B cell (primary cell): ENCODE data around the gene GPATCH8. TPM values are rescaled to one million over a fixed set of nuclear protein-coding genes. Genes with fewer than 3 reads are reported as not detected.
A peak's percentile ranks its signal among the peaks of the same experiment; 100 is the strongest.

Experiments used
- ATAC-seq: fragments of 200-7000 bp; cut with Tn5 transposase; one replicate; pipeline ENCODE4 v1.10.0; 2021; ENCODE audit warnings: low read depth, mild to moderate bottlenecking, moderate number of reproducible peaks, moderate library complexity
- CTCF ChIA-PET: fragments of 350-600 bp; sonication (Branson Sonifier 250); formaldehyde crosslinking; loops from one replicate; lab custom pipeline; 2021; ENCODE audit warnings: antibody characterized with exemption, inconsistent platforms; lab: Charles Lee
- POLR2A ChIA-PET: fragments of 350-600 bp; sonication (Branson Sonifier 250); formaldehyde crosslinking; loops from one replicate; lab custom pipeline; 2021; ENCODE audit warnings: antibody characterized with exemption; lab: Charles Lee
- DNase-seq: peaks from one replicate; pipeline ENCODE4 v3.0.0; 2013
- H2AFZ ChIP-seq: 2 replicates; pipeline ENCODE4 v1.6.1; 2012; ENCODE audit warnings: mild to moderate bottlenecking, low read depth, low read length; ENCODE audit not compliant: insufficient read depth, poor library complexity, severe bottlenecking
- H3K27ac ChIP-seq, 2 donors: 1 replicate in 1 of 2; 2 replicates in 1 of 2; pipeline ENCODE4 v1.5.1; 2012 to 2013; ENCODE audit warnings: low read length in 2 of 2, mild to moderate bottlenecking in 2 of 2, moderate library complexity in 1 of 2
- H3K27me3 ChIP-seq, 4 experiments: fragments of 200-600 bp in 1 of 4; sonication (generic) in 1 of 4; replicated peaks in 1 of 4; 1 replicate in 2 of 4; 2 replicates in 2 of 4; pipeline versions ENCODE4 v1.6.1 to v1.7.0; 2013 to 2016; ENCODE audit warnings: low read length in 3 of 4, mild to moderate bottlenecking in 2 of 4, mixed read lengths in 1 of 4, moderate library complexity in 1 of 4; ENCODE audit not compliant: insufficient read depth in 4 of 4, control insufficient read depth in 3 of 4; ENCODE audit errors: control extremely low read depth in 1 of 4
- H3K36me3 ChIP-seq, 2 experiments: replicated peaks in 1 of 2; 1 replicate in 1 of 2; 2 replicates in 1 of 2; pipeline versions ENCODE4 v1.6.1 to v1.7.1; 2013; ENCODE audit warnings: low read length in 1 of 2; ENCODE audit not compliant: insufficient read depth in 2 of 2, control insufficient read depth in 1 of 2; ENCODE audit errors: control extremely low read depth in 1 of 2, extremely low read depth in 1 of 2
- H3K4me1 ChIP-seq, 2 donors: fragments of 200-600 bp in 1 of 2; sonication (generic) in 1 of 2; 1 replicate in 1 of 2; 2 replicates in 1 of 2; pipeline versions ENCODE4 v1.5.1 to v1.6.1; 2013 to 2017; ENCODE audit warnings: low read length in 2 of 2; ENCODE audit not compliant: control insufficient read depth in 2 of 2, insufficient read depth in 2 of 2
- H3K4me2 ChIP-seq: replicated peaks from 2 replicates; pipeline ENCODE3; 2012; ENCODE audit warnings: mild to moderate bottlenecking, low read depth, low read length; ENCODE audit not compliant: poor library complexity, severe bottlenecking
- H3K4me3 ChIP-seq, 5 experiments: fragments of 200-600 bp in 1 of 5; sonication (generic) in 1 of 5; 1 replicate in 3 of 5; 2 replicates in 2 of 5; pipeline versions ENCODE4 v1.5.1 to v1.7.0; 2011 to 2016; ENCODE audit warnings: low read length in 4 of 5, mild to moderate bottlenecking in 4 of 5, low read depth in 2 of 5, control low read depth in 1 of 5, moderate library complexity in 1 of 5; ENCODE audit not compliant: insufficient read depth in 1 of 5; ENCODE audit errors: control extremely low read depth in 1 of 5, extremely low read depth in 1 of 5
- H3K79me2 ChIP-seq: fragments of 200-600 bp; sonication (generic); one replicate; pipeline ENCODE4 v1.6.0; 2016; ENCODE audit warnings: low read length; ENCODE audit not compliant: control insufficient read depth, insufficient read depth
- H3K9ac ChIP-seq: fragments of 200-600 bp; sonication (generic); 2 replicates; pipeline ENCODE4 v1.6.1; 2017; ENCODE audit warnings: mild to moderate bottlenecking, low read length, moderate library complexity
- H3K9me3 ChIP-seq, 3 donors: one replicate each; pipeline versions ENCODE4 v1.6.1 to v1.7.1; 2013; ENCODE audit warnings: low read length in 2 of 3; ENCODE audit not compliant: control insufficient read depth in 2 of 3, insufficient read depth in 1 of 3; ENCODE audit errors: control extremely low read depth in 1 of 3
- H4K20me1 ChIP-seq: 2 replicates; pipeline ENCODE4 v1.6.0; 2012; ENCODE audit warnings: mild to moderate bottlenecking, low read length; ENCODE audit not compliant: insufficient read depth, control insufficient read depth, poor library complexity, severe bottlenecking
- H3K27ac Mint-ChIP-seq: one replicate; pipeline ENCODE4 v1.8.0; 2021; ENCODE audit warnings: mixed read lengths
- H3K27me3 Mint-ChIP-seq: one replicate; pipeline ENCODE4 v1.8.0; 2021; ENCODE audit warnings: mixed read lengths
- H3K4me1 Mint-ChIP-seq: one replicate; pipeline ENCODE4 v1.8.0; 2021; ENCODE audit warnings: mixed read lengths
- H3K4me3 Mint-ChIP-seq: one replicate; pipeline ENCODE4 v1.8.0; 2021; ENCODE audit warnings: mixed read lengths
- H3K9me3 Mint-ChIP-seq: one replicate; pipeline ENCODE4 v1.8.0; 2022; ENCODE audit warnings: mixed read lengths; ENCODE audit not compliant: insufficient read depth
- EZH2 ChIP-seq: IDR thresholded peaks from 2 replicates; pipeline ENCODE4 v1.6.1; 2012; ENCODE audit warnings: borderline replicate concordance, low read depth, mild to moderate bottlenecking, moderate library complexity, low read length; ENCODE audit not compliant: insufficient read depth, poor library complexity, severe bottlenecking
- WGBS: methylation state at CpG from one replicate; pipeline ENCODE4 v1.1.5; 2013; ENCODE audit warnings: missing lambda C conversion rate; ENCODE audit not compliant: insufficient coverage; 5-methylcytosine and 5-hydroxymethylcytosine counted together
- intact Hi-C: fragments of 100-400 bp; cut with micrococcal nuclease; formaldehyde crosslinking; loops from one replicate; pipeline ENCODE4 v1.10.0; 2022
- polyA plus RNA-seq: library from polyadenylated mRNA; depleted of rRNA; stranded (reverse); fragments of >200 nt; gene quantifications from 2 replicates; pipeline ENCODE4 v1.2.3, GENCODE V29; 2012
- total RNA-seq, 2 donors: library from RNA; stranded (reverse); fragments of 120-200 nt in 1 of 2; gene quantifications; 1 replicate in 1 of 2; 2 replicates in 1 of 2; pipeline versions ENCODE4 v1.2.3 to v1.2.4, GENCODE V29; 2013 to 2022
- TF ChIP-seq, protein P1 (sequence below): fragments of 200-600 bp; IDR thresholded peaks from one replicate; pipeline ENCODE4 v1.8.0; 2022; ENCODE audit warnings: antibody characterized with exemption, mild to moderate bottlenecking

The GPATCH8 gene
- total and polyA plus RNA-seq, 2 donors (not counting 1 experiment from before 2014, with no cell fraction given) = 28.3 to 83.4 TPM

DNA sequence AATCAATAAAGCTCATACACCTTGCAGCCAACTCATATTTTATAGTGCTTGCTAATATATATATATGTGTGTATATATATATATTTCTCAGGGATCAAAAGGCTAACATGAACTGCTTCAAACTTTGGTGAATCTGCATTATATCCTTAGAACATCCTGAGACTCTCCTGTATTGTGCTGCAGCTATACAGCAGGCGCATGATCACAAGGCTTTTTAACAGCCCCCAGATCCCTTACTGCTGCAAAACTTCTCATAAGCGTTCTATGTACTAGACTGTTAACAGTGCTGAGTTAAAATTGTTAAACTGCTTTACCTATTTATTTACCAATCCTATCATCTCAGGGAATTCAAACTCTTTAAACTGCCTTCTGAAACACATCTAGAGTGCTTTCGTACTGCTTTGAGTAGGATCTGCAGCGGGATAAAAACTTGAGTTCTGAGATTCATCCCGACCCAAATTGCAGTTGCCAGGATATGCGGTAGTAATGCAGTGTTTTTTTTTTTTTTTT lies 1.3 kb downstream of the GPATCH8 start:
- WGBS = 60% methylated on average over 1 of the region's 6 CpGs
- peaks cover 0 to 5% (median 0%) of the 10 kb centered on the region in 3 donors for H3K9me3 ChIP-seq
- H3K4me1 Mint-ChIP-seq = peaks cover 47% of the 10 kb centered on the region
- intact Hi-C loops = loop anchor here (2.0 kb wide), 1 partner anchor 55 kb away; the partner anchor contains the start of gene FZD2
- peak overlapping the region in 1 of 2 donors; percentile 86 for H3K27ac ChIP-seq
- peak overlapping the region; percentile 98 for H3K27ac Mint-ChIP-seq
- peaks cover 9% of the 10 kb centered on the region for H3K27me3 Mint-ChIP-seq
- ATAC-seq = no peak
- H3K9me3 Mint-ChIP-seq = no peaks in the 10 kb centered on the region
- CTCF ChIA-PET = interaction anchor here (0.7 kb wide), 1 partner anchor 92 kb away, joined by 4 read pairs; no protein-coding TSS in a partner anchor
- H3K79me2 ChIP-seq = peaks cover 85% of the 10 kb centered on the region
- H3K4me2 ChIP-seq = peak overlapping the region; percentile 77
- POLR2A ChIA-PET = interaction anchor here (0.7 kb wide), 1 partner anchor 96 kb away, joined by 4 read pairs; no protein-coding TSS in a partner anchor
- no peak for TF ChIP-seq EZH2
- TF ChIP-seq, protein P1, sequence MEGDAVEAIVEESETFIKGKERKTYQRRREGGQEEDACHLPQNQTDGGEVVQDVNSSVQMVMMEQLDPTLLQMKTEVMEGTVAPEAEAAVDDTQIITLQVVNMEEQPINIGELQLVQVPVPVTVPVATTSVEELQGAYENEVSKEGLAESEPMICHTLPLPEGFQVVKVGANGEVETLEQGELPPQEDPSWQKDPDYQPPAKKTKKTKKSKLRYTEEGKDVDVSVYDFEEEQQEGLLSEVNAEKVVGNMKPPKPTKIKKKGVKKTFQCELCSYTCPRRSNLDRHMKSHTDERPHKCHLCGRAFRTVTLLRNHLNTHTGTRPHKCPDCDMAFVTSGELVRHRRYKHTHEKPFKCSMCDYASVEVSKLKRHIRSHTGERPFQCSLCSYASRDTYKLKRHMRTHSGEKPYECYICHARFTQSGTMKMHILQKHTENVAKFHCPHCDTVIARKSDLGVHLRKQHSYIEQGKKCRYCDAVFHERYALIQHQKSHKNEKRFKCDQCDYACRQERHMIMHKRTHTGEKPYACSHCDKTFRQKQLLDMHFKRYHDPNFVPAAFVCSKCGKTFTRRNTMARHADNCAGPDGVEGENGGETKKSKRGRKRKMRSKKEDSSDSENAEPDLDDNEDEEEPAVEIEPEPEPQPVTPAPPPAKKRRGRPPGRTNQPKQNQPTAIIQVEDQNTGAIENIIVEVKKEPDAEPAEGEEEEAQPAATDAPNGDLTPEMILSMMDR = no peak
- DNase-seq = no peak
- H4K20me1 ChIP-seq = peaks cover 32% of the 10 kb centered on the region
- H3K9ac ChIP-seq = peak overlapping the region; percentile 79
- no peaks in the 10 kb centered on the region for H3K36me3 ChIP-seq
- H3K27me3 ChIP-seq = peaks cover 0 to 11% (median 1%) of the 10 kb centered on the region in 4 experiments
- H3K4me3 ChIP-seq = peak overlapping the region; percentile 72 to 87 (median 80)
- peaks cover 24 to 27% of the 10 kb centered on the region in 2 donors for H3K4me1 ChIP-seq
- peak overlapping the region; percentile 87 for H2AFZ ChIP-seq
- H3K4me3 Mint-ChIP-seq = peak overlapping the region; percentile 98

DNA sequence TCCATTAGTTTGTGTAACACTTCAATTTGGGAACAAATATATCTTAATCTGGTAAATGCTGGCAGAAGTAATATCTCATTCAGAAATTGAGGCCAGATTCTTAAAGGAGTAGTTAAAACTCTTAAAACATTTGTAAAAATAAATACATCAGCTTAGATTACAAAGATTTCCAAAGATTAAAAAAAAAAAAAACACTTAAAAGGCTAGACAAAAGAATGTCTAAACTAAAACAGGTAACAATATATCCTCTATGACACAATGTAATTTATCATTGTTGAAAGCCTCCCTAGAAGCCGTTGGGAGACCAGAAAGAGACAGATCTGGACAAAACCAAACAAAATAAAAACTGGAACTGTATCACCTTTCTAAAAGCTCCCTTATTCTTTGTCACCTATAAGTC lies 3.5 kb downstream of the GPATCH8 start:
- H3K4me2 ChIP-seq = no peak overlapping the region
- ChIA-PET CTCF (interaction anchor here (0.7 kb wide), 1 partner anchor 173 kb away, joined by 4 read pairs; no protein-coding TSS in a partner anchor), POLR2A (interaction anchor here (0.6 to 0.7 kb wide), 2 partner anchors 24 to 64 kb away, joined by 3 to 6 read pairs; no protein-coding TSS in a partner anchor)

More for the DNA sequence above, 3.5 kb downstream of the GPATCH8 start:
- peaks cover 0 to 4% of the 10 kb centered on the region in 2 experiments for H3K36me3 ChIP-seq
- no peak overlapping the region for H3K4me3 ChIP-seq
- peaks cover 24 to 30% of the 10 kb centered on the region in 2 donors for H3K4me1 ChIP-seq
- DNase-seq = no peak
- H4K20me1 ChIP-seq = peaks cover 54% of the 10 kb centered on the region
- intact Hi-C loops = no loop called here
- peak overlapping the region; percentile 12 for H3K4me3 Mint-ChIP-seq
- H3K9ac ChIP-seq = no peak overlapping the region
- peaks cover 98% of the 10 kb centered on the region for H3K79me2 ChIP-seq
- TF ChIP-seq, protein P1 = no peak
- no peak for TF ChIP-seq EZH2
- no peak for ATAC-seq
- H3K27ac Mint-ChIP-seq = no peak overlapping the region
- H3K9me3 Mint-ChIP-seq = no peaks in the 10 kb centered on the region
- no peak overlapping the region for H2AFZ ChIP-seq
- no peaks in the 10 kb centered on the region for H3K27me3 ChIP-seq
- peaks cover 63% of the 10 kb centered on the region for H3K4me1 Mint-ChIP-seq
- no peak overlapping the region for H3K27ac ChIP-seq
- H3K27me3 Mint-ChIP-seq = no peaks in the 10 kb centered on the region
- H3K9me3 ChIP-seq = no peaks in the 10 kb centered on the region
- 40% methylated on average over 1 of the region's 1 CpG for WGBS
